Measurements from ENCODE around the gene LAMA3.

- TF ChIP-seq CTCF (IDR thresholded peaks at IDR 0.05; ENCODE audit: low read depth, low read length, missing input control), result no peak
- no peak for TF ChIP-seq FOXA1 (IDR thresholded peaks at IDR 0.05)
- TF ChIP-seq MAX (IDR thresholded peaks at IDR 0.05), result no peak
- TF ChIP-seq ATF3 (IDR thresholded peaks at IDR 0.05), result no peak
Measured at GRCh38 chr18:23816740-23817139, 127.5 kb downstream of the LAMA3 start.
